H7 (cell line): ENCODE data around the gene RBBP6. TPM values are rescaled to one million over a fixed set of nuclear protein-coding genes. Genes with fewer than 3 reads are reported as not detected.

Source experiments
- DNase-seq: peaks from one replicate; pipeline ENCODE4 v3.0.0; 2012
- H3K27me3 ChIP-seq: 2 replicates; pipeline ENCODE4 v1.6.0; 2011; ENCODE audit warnings: mild to moderate bottlenecking, low read length; ENCODE audit not compliant: control insufficient read depth, insufficient read depth
- H3K36me3 ChIP-seq: replicated peaks from 2 replicates; pipeline ENCODE4 v1.5.1; 2011; ENCODE audit warnings: low read length; ENCODE audit not compliant: control insufficient read depth, insufficient read depth
- H3K4me3 ChIP-seq: 2 replicates; pipeline ENCODE4 v1.5.1; 2011; ENCODE audit warnings: low read depth, mild to moderate bottlenecking, control low read depth, low read length, moderate library complexity; ENCODE audit not compliant: insufficient read depth
- total RNA-seq: library from RNA; depleted of rRNA; stranded (reverse); fragments of >200 nt; shearing (Covaris generic); gene quantifications from 2 replicates; pipeline ENCODE4 v1.2.3, GENCODE V29; 2014

RBBP6 gene
- total RNA-seq, 1 experiment from 2014 or later: 29.8 TPM

- H3K4me3 ChIP-seq: no peak overlapping the region
- no peaks in the 10 kb centered on the region for H3K36me3 ChIP-seq
- no peaks in the 10 kb centered on the region for H3K27me3 ChIP-seq
- DNase-seq: no peak
These were observed 27.6 kb upstream of the RBBP6 start for GRCh38 chr16:24511792-24512191.

- Histone ChIP-seq H3K36me3 (no peaks in the 10 kb centered on the region), H3K27me3 (no peaks in the 10 kb centered on the region), H3K4me3 (no peak overlapping the region)
- DNase-seq: no peak
These were observed 25.3 kb upstream of the RBBP6 start for GRCh38 chr16:24514096-24514495.

- H3K36me3 ChIP-seq: no peaks in the 10 kb centered on the region
- no peak overlapping the region for H3K4me3 ChIP-seq
- H3K27me3 ChIP-seq: no peaks in the 10 kb centered on the region
- no peak for DNase-seq
These were observed 24.2 kb upstream of the RBBP6 start for GRCh38 chr16:24515186-24515585.

- H3K36me3 ChIP-seq: no peaks in the 10 kb centered on the region
- peak; percentile 73 for DNase-seq
- no peaks in the 10 kb centered on the region for H3K27me3 ChIP-seq
- no peak overlapping the region for H3K4me3 ChIP-seq
These were observed 22.3 kb upstream of the RBBP6 start for GRCh38 chr16:24516900-24517669.

GRCh38 chr16:24518498-24518897, 20.9 kb upstream of the RBBP6 start:
- no peaks in the 10 kb centered on the region for H3K27me3 ChIP-seq
- H3K4me3 ChIP-seq: no peak overlapping the region
- no peak for DNase-seq
- H3K36me3 ChIP-seq: no peaks in the 10 kb centered on the region

GRCh38 chr16:24520983-24521382, 18.4 kb upstream of the RBBP6 start:
- H3K4me3 ChIP-seq: no peak overlapping the region
- H3K36me3 ChIP-seq: no peaks in the 10 kb centered on the region
- DNase-seq: no peak
- no peaks in the 10 kb centered on the region for H3K27me3 ChIP-seq

GRCh38 chr16:24522751-24523150, 16.6 kb upstream of the RBBP6 start:
- Histone ChIP-seq H3K27me3 (no peaks in the 10 kb centered on the region), H3K36me3 (no peaks in the 10 kb centered on the region), H3K4me3 (no peak overlapping the region)
- no peak for DNase-seq

- H3K36me3 ChIP-seq: no peaks in the 10 kb centered on the region
- H3K27me3 ChIP-seq: no peaks in the 10 kb centered on the region
- DNase-seq: peak; percentile 35
- H3K4me3 ChIP-seq: no peak overlapping the region
These were observed 15.8 kb upstream of the RBBP6 start for GRCh38 chr16:24523569-24523968.

GRCh38 chr16:24524855-24525677, 14.3 kb upstream of the RBBP6 start:
- H3K36me3 ChIP-seq: no peaks in the 10 kb centered on the region
- H3K4me3 ChIP-seq: no peak overlapping the region
- DNase-seq: no peak
- no peaks in the 10 kb centered on the region for H3K27me3 ChIP-seq

- DNase-seq: no peak
- no peak overlapping the region for H3K4me3 ChIP-seq
- H3K27me3 ChIP-seq: no peaks in the 10 kb centered on the region
- H3K36me3 ChIP-seq: no peaks in the 10 kb centered on the region
These were observed 13.3 kb upstream of the RBBP6 start for GRCh38 chr16:24525970-24526559.

GRCh38 chr16:24526701-24527495, 12.5 kb upstream of the RBBP6 start:
- no peaks in the 10 kb centered on the region for H3K36me3 ChIP-seq
- H3K4me3 ChIP-seq: no peak overlapping the region
- no peaks in the 10 kb centered on the region for H3K27me3 ChIP-seq
- no peak for DNase-seq

GRCh38 chr16:24531166-24531565, 8.2 kb upstream of the RBBP6 start:
- no peak for DNase-seq
- Histone ChIP-seq H3K4me3 (no peak overlapping the region), H3K36me3 (no peaks in the 10 kb centered on the region), H3K27me3 (no peaks in the 10 kb centered on the region)

GRCh38 chr16:24534620-24535019, 4.7 kb upstream of the RBBP6 start:
- no peak for DNase-seq
- Histone ChIP-seq H3K36me3 (no peaks in the 10 kb centered on the region), H3K27me3 (no peaks in the 10 kb centered on the region), H3K4me3 (no peak overlapping the region)

- no peaks in the 10 kb centered on the region for H3K36me3 ChIP-seq
- no peaks in the 10 kb centered on the region for H3K27me3 ChIP-seq
- no peak for DNase-seq
- no peak overlapping the region for H3K4me3 ChIP-seq
These were observed 3.5 kb upstream of the RBBP6 start for GRCh38 chr16:24535827-24536226.
